HuH-7 (cell line): Measurements from ENCODE around the gene CAPN13.

Experiments used
- DNase-seq: peaks from one replicate; pipeline ENCODE4 v3.0.0; 2011; ENCODE audit warnings: low spot score

CAPN13 gene, protein sequence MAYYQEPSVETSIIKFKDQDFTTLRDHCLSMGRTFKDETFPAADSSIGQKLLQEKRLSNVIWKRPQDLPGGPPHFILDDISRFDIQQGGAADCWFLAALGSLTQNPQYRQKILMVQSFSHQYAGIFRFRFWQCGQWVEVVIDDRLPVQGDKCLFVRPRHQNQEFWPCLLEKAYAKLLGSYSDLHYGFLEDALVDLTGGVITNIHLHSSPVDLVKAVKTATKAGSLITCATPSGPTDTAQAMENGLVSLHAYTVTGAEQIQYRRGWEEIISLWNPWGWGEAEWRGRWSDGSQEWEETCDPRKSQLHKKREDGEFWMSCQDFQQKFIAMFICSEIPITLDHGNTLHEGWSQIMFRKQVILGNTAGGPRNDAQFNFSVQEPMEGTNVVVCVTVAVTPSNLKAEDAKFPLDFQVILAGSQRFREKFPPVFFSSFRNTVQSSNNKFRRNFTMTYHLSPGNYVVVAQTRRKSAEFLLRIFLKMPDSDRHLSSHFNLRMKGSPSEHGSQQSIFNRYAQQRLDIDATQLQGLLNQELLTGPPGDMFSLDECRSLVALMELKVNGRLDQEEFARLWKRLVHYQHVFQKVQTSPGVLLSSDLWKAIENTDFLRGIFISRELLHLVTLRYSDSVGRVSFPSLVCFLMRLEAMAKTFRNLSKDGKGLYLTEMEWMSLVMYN

GRCh38 chr2:30807249-30807648 lies at the start of gene CAPN13:
CAPN13 (minus strand) TSS chr2:30807446; CDS start chr2:30787325, 20,121 bp downstream.
- DNase-seq, result no peak

GRCh38 chr2:30847841-30848240 lies 40.6 kb upstream of the CAPN13 start:
- no peak for DNase-seq

DNA sequence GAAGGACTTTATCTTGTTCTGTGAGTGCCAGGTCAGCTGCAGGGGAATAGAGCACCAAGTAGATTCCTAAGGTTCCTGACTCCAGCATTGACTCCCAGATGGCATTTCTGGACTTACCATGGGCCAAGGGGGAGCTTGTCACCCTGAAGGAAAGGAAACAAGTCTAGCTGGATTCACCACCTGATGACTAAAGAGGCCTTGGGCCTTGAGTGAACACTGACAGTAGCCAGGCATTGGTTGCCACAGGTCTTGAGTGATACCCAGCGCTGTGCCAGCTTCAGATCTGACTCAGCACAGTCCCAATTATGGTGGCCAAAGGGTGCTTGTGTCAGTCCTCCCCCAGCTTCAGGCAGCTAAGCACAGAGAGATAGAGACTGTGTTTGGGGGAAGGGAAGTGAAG lies 40.1 kb upstream of the CAPN13 start:
- no peak for DNase-seq

DNA sequence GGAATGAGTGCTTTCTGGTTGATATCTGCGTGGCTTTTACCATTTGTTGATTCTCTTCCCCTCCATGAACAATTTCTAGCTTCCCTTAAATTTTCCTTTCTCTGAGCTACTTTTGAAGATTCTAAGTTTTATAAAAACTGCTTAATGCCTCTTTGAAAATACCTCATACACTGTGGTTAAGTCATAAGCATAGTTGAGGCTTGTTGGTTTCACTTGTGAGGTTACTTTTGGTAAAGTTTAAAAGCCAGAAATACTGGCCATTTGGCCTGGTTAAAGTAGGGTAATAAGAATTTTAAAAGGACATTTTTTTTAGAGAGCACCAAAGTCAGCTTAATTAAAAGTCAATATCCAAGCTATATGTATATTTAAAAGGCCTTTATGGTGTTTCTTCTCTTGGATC lies 21.3 kb upstream of the CAPN13 start:
- DNase-seq, result no peak

- no peak for DNase-seq
These were observed 19.7 kb upstream of the CAPN13 start for GRCh38 chr2:30826916-30827315.

- no peak for DNase-seq
These were observed 19.2 kb upstream of the CAPN13 start for GRCh38 chr2:30826481-30826880.

DNA sequence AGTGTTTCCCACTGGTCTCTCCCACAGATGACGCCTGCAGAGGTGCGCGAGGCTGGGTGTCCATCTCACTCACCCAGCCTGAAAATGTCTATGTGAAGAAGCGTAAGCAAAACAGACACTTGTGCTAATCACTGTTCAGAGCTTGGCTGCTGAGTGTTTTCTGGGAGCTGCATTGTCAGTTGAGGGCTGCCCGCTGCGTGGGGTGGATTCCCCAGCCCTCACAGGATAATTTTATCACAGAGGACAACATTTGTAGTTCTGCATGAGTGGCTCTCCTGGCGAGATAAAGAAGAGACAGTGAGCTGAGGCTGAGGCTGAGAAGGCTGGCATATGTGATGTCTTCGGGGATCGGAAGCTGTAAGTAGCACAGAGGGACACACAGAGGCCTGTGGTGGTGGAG lies 16.2 kb upstream of the CAPN13 start:
- no peak for DNase-seq

DNA sequence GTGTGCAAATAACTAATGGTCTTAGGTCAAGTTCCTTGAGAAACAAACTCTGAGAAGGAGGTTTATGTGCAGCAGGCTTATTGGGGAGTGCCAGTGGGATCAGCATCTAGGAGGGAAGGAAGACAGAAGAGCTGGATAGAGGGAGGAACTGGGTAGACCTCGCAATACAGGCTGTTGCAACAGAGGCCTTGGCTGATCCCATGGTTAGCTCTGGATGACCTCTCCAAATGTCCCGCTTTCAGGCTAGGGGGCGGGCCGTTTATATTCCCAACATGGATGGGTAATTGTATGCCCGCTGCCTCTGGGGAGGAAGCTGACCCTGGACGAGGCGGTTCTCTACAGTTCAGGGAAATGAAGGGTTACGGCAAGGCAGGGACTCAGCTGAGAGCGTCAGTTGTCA lies 14.7 kb upstream of the CAPN13 start:
- no peak for DNase-seq

DNA sequence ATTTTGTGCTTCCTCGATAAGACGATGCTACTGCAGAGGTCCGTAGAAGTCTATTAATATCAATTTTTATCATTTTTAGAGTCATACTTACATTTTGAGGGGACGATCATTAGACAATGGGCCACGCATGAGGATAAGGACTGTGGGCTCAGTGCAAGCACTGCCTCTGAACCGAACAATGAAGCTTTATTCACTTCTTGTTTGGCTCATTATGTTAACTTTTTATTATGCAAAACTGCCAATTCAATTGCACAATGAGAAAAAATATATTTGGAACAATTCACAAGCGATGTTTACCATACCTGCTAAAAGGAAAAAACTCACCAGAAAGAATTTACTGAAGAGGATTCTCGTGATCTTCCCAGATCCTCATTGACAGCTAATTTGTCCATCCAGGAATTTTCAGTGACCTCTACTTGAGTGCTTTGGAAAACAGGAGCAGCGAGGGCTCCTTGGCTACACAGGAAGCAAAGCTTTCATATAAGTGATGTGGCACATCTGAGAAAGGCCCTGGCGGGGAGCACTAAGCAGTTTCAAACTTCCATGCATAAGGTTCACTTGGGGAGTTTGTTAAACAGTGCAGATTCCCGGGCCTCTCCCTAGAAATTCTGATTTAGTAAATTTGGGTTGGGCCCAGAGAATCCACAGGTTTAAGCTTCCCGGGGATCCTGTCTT lies 13.3 kb upstream of the CAPN13 start:
- DNase-seq, result no peak

DNA sequence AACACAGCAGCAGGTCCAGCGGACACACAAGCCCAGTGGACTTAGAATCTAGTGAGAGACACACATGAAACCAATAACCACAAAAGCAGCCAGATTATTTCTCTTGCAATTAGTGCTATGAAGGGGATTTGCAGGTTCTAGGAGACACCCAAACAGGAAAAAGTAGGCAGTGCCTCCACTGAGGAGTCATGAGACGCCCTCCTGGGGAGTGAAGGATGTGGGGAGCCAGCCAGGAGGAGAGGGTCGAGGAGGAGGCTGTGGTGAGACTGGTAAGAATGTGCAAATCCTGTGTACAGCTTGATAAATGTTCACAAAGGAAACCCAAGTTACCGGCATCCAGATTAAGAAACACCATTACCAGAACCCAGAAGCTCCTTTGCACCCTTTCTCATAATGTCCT lies 2.7 kb upstream of the CAPN13 start:
- DNase-seq, result no peak

- no peak for DNase-seq
These were observed 1.4 kb upstream of the CAPN13 start for GRCh38 chr2:30808695-30809094.

- no peak for DNase-seq
These were observed 4.0 kb downstream of the CAPN13 start for GRCh38 chr2:30803281-30803680.

GRCh38 chr2:30802611-30803010 lies 4.6 kb downstream of the CAPN13 start:
- DNase-seq, result no peak

GRCh38 chr2:30801821-30802455 lies 5.3 kb downstream of the CAPN13 start:
- no peak for DNase-seq

DNA sequence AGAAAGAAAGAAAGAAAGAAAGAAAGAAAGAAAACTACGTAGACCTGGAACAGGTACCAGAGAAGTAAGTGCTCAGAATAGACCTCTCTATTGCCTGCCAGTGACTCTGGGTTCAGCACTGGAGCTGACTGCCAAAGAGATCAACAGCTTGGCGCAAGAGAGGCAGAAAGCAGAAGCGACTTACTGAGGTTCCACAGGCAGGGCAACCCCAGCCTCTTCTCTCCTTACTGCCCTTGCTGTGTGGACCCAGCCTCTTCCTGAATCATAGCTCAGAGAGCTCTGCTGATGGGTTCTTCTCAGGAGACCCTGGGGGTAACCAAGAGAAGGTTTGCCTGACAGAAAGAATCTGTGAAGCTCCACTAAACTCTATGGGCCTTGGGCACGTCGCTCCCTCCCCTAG lies 7.1 kb downstream of the CAPN13 start:
- DNase-seq, result no peak

DNA sequence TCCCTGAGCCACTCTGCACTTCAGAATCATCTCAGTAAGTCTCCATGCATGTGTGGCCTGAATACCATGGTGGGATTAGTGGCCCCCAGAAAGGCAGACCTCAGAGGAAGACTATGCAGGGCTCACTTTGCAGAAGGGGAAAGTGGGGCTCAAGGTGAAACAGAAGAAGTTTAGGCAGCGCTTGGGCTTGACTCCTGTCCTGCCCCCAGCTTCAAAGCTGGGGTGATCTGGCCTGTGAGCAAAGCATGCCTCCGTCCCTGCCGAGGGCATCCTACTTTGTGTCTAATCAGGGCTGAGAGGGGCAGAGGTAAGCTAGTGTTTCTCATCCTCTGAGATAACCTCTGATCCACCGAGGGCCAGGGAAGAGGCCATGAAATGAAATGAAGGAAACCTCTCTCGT lies 7.9 kb downstream of the CAPN13 start:
- DNase-seq, result no peak

GRCh38 chr2:30798536-30798991 lies 8.7 kb downstream of the CAPN13 start:
- DNase-seq, result no peak

DNA sequence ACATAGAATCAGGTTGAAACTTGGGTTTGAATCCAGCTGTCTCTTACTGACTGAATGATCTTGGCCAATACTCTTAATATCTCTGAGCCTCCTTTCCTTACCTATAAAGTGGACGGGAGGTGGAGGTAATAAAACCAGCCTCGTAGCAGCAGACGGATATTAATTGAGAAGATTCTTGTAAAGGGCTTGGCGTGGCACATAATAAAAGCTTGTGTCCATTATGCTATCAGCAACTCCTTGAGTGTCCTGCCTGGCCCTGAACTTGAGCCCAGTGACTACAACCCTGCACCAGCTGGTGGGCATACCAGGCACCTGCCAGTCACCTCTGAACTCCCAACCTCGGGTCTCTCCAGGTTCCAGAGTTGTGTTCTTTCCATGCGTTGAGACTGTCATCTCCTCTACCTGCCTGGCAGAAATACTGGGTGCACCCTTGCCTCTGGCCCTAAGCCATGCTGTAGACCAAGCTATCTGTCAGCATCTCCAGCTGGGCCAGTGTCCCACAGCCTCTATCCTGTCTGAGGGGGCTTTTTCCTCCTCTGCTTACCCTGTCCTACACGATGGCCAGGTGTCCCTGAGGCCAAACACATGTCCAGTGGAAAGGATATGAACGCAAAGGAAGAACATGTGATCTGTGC lies 9.7 kb downstream of the CAPN13 start:
- no peak for DNase-seq

GRCh38 chr2:30796699-30797098 lies 10.5 kb downstream of the CAPN13 start:
- no peak for DNase-seq

DNA sequence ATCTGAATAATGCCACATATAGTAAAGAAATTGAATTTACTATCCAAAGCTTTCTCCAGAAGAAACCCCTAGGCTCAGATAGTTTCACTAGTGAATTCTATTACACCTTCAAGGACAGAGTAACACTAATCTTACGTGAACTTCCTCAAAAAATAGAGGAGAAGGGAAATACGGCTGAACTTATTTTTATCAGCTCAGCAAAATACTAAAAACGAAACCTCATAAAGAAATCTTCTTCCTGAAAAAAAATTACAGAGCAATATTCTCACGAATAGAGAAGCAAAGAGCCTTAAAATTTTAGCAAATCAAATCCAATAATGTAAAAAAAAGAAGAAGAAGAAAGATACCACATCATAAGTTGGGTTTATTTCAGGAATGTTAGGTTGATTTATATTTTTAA lies 14.7 kb downstream of the CAPN13 start:
- no peak for DNase-seq

DNA sequence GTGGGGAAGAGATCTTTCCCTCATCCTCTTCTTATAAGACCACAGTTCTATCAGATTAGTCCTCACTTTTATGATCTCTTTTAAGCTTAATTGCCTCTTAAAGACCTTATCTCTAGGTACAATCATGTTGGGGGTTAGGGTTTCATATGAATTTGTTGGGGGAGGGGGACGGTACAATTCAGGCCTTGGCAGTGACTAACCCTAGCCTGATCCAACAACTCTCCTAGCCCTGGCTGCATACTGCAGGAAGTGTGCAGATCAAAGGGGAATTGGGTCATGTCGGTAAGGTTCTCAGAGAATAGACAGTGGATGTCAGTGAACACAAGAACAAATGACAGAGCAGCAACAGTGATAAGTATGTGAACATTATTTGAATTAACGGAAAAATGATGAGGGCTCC lies 16.4 kb downstream of the CAPN13 start:
- DNase-seq, result no peak

DNA sequence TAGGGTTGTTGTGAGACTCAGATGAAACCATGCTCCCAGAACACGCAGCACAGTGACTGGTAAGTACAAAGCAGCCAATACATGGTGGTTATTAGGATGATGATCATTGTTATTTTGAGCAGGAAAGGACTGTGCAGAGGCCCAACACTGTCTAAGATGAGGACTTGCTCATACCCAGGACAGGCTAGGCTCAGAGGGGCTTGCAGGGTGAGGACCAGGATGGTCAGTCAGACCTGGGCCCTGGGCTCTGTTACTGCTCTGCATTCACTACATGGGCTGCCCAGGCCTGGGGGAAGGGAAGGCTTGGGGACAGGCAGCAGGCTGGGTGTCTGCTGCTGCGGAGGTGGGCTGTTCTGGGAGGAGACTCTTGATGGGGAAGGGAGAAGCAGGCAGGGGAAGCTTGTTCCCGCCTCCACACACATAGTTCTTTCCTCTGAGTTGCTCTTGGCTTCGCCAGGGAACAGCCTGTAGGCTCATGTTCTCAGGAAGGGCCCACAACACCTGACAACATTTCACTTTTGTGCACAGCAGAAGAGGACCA lies 17.5 kb downstream of the CAPN13 start:
- DNase-seq, result no peak
